ENCODE measurements around the gene TRIM66.

TRIM66 gene

DNA sequence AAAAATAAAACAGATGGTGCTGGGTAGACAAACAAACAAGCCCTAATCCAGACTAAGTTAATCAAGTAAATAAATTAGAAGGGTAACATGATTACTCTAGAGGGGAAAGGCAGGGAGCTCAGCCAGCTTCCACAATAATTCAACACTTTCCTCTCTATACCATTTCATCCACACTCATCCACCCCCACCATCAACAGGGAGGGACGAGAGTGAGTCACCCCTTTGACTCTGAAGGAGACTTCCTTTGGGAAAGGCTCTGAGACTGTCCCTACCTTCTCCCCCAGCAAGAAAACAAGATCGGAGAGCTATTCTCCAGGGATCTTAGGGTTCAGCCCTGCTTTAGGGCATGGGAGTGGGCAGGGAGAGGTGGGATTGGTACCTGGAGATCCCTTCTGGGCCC is 33.1 kb downstream of the TRIM66 start:
- no peak for DNase-seq

DNA sequence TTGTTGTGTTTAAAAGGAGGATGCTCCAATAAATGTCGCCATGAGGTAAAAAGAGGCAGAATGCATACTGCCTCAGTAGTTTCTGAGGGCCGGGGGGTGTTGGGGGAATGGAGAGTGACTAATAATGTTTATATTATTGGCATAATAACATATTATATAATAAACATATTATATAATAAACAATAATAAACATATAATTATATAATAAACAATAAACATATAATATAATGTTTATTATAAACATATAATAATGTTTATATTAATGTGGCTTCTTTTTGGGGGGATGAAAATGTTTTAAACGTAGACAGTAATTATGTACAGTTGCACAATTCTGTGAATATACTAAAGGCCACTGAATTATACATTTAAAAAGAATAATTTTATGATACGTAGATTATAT is 35.6 kb downstream of the TRIM66 start:
- no peak for DNase-seq

DNA sequence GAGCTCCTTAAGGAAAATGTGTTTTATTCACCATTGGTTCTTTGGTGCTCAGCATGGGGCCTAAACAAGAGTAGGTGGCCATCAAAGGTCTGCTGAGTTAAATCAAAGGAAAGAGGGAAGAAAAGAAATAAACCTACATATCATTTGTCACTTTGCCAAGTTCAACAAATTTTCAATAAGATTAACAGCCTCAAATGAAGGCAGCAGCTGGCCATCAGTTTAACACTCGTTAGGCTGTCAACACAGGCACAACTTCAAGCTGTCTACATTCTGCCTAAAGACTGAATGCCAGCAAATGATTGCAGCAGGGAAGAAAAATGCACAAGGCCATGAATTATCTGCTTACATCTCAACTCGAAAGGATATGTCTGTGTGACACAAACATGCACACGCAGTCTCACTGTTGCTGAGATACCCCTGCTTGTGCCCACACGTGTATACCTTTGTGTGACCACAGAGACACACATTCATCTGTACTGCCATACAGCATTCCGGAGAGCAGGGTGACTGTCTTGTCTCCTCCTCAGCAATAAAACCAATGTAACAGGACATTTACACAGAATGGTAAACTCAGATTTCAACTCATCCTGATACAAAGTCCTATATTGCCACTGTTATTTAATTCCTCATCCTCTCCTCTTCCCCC is 40.1 kb downstream of the TRIM66 start:
- DNase-seq, result no peak

DNA sequence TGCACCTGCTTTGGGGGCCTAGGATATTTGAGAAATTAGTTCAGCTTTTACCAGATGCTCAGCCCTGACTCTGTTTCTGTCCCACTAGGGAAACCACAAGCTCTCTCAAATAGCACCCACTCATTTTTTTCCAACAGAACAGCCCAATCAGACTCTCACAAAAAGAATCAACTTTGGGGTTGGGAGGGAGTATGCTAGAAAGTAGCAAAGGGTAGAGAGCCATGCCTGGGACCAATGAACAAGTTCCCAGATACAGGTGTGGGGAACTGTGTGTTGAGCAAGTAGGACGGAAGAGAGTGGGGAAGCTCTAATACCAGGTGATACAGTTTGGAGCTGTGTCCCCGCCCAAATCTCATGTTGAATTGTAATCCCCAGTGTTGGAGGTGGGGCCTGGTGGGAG is 41.1 kb downstream of the TRIM66 start:
- no peak for DNase-seq

DNA sequence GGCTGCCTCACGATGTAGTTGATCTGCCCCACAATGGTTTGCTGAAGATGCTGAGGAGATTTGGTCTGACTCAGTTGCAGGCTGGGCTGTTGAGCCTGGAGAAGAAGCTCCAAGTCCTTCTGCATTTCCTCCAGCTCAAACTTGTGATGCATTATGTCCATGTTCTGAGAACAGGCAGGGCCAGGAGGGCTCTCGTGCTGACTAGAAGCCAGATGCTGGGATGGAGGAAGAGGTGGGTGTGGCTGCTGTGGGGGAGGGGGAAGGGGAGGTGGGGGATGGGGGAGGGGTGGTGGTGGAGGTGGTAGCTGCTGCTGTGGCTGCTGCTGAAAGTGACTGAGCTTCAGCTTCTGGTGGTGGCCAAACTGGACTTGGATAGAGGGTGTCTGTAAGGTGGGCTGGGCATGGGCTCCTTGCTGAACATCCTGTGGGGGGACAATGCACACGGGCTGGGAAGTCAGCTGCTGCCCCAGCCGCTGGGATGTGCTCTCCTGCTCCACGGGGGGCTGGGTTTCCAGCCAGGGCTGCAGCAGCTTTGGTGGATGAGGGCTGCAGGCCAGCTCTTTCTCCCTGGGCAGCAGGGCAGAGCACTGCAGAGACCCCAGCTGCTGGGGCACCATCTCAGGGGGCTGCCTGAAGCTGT is 42.1 kb downstream of the TRIM66 start:
- DNase-seq, result no peak

DNA sequence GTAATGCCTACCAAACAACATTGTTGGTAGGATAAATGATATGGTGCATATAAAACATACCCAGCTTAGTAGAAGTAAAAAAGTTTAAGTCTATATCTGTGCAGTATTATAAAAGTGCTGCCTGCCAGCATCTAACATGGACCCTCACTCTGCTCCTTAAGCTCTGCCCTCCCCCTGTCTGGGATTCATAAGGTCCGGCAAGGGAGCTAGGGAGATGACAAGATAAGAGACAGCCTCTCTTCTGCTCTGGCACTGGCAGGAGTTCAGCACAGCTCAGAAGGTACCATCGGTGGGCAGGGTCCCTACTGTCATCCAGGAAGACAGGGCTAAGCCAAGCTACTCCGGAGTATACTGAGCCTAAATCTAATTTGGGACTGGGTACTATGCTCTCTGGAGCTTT is 42.8 kb downstream of the TRIM66 start:
- DNase-seq, result no peak

DNA sequence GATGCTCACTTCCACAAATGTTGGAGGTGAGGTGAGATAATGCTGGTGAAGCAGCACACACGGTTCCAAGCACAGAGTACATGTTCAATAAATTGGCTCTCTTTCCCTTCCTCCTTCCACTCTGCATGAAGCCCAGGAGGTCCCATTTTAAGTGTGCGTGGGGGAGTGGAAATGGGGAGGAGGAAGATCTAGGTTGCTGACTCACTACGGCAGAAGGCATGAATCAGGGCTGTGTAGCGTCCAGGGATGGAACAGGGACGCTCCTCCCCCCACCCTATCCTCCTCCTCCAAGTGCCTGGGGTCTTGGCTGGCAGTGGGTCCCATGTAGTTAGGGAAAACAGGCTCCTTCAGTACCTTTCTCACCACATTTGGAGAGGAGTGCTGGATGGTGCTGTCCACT is 44.2 kb downstream of the TRIM66 start:
- DNase-seq, result no peak

DNA sequence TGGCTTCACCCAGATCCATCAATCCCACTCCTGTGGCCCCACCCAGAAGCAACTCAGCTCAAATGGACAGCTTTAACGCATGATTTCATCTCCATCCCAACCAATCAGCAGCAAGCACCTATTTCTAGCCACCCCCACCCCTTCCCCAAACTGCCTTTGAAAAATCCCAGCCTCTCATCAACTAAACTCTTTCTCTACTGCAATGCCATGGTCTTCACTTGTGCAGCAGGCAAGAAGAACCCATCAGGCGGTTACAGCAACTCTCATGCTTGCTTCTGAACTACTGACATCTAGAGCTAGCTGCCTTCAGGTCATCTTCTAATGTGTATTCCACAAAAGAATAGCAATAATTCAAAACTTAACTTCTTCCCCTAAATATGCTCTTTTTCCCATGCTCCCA is 46.3 kb downstream of the TRIM66 start:
- no peak for DNase-seq

DNA sequence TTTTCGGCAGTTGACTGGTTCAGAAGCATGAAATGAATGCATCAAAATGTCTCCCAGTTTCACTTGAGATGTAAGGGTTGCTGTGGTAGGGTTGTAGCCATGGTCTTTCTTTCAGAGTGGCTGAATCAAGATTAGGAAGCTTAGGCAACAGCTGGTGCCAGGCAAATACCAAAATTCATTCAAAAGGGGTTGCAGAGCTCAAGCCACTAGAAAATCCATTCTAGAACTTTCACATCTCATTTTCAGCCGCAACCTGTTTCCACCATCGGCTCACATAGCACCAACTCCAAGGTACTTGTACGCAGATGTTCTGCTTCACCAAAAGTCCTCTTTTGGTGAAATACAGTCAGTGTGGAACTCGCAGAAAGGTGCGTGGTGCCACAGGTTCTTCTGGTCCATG is 48.0 kb downstream of the TRIM66 start:
- no peak for DNase-seq

DNA sequence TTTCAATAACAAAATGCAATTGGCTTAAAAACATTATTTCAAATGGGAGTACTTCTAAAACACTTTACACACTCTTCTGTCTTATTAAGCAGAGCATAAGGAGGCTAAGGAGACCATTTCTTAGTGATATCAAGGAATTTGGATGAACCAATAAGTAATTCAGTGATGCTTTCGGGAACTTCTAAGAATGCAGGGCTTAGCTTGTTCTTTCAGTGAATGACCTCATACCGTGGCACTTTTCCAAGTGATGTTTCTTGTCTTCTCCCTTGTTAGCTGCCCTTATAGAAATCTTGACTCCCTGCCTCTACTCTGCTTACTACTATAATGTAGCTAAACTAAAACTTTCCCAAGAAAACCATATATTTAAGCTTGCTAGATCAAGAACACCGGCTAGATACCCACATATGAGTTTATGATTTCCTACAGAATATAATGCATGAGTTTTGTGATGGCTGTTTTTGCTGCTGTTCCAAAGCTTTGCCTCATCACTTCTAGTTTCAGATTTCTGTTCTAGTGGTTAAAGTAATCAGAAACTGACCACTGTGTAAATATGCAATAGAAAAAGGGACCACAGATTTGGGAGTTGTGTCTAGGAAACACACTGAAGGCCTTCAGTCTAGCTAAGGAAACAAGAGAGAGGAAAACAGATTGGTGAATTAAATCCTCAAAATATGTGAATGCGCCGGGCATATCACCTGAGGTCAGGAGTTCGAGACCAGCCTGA is 50.9 kb downstream of the TRIM66 start:
- DNase-seq, result no peak

DNA sequence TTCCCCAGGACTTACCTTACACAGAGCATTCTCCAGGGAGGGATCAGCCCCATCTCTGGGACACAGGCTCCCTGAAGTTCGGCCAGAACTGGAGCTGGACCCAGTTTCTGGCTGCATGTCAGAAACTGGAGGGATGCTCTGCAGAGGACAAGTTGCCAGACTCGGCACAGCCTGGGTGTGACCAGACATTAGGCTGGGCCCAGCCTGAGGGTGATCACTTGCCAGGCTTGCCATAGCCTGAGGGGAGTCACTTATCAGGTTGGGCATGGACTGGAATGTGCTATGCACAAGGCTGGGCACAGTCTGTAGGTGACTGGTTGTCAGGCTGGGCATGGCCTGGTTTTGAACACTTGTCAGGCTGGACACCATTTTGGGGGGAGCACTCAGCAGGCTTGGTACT is 57.8 kb downstream of the TRIM66 start:
- no peak for DNase-seq

DNA sequence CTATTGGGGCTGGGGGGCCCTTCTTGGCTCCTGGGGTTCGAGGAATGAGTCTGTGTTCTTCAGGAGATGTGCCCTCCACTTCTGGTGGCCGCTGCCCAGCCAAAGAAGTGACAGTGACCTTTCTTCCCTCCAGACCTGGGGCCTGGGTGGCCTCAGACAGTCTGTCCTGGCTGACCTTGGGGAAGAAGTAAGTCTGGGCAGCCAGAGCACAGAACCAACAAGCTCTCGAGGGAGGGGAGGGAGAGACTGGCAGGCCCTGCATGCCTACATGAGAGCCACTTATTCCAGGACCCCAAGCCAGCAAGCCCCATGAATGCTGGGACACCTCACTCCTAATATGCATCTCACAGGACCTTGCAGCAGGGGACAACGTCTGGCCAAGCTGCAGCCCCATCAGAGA is 61.3 kb downstream of the TRIM66 start:
- no peak for DNase-seq

DNA sequence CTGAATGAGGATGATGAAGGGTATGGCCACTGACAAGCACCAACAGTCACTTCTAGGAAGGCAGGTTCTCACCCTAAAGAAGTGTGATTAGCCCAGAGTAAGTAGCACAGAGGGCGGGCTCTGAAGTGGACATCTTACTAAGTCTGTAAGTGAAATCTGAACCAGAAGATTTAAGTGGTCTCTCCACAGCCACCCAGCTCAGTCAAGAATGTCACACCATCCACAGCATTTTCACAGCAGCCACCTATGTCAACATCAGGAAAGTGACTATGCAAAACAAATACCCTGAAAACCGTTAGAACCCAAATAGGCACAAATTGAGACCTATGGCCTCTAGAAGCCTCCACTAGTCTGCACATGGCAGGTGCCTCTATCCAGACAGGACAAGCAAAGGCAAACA is 65.4 kb downstream of the TRIM66 start:
- DNase-seq, result no peak

DNA sequence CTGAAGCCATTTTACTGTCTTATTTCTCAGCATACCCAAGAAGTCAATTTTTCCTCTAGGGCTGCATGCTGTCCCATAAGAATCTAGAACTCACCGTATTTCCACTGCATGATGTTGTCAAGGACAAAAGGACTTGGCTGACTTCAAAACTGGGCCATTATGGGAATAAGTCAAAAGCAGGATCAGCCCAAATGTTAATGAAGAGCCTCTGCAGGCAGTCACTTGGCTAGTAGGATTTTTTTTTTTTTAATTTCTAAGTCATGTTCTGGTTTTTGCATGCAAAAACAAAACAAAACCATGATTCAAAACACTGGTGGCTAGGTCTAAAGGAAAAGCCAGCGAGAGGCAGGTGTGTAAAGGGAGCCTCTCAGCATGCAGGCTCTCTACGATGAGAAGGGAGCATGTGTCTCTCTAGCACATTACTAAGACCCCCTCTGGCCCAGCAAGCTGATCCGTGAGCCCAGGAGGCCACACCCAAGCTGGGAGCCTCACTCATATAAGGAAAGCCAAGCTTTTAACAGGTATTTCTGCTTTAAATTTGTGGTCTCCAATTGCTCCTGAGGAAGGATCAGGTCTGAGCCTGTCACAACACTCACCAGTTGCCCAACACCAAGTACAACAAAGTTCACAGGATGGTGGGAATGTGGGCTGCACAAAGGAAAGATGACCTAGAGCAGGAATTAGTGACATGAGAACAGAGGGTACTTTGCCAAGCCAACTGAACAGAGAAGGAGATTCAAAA is 67.0 kb downstream of the TRIM66 start:
- DNase-seq, result no peak

DNA sequence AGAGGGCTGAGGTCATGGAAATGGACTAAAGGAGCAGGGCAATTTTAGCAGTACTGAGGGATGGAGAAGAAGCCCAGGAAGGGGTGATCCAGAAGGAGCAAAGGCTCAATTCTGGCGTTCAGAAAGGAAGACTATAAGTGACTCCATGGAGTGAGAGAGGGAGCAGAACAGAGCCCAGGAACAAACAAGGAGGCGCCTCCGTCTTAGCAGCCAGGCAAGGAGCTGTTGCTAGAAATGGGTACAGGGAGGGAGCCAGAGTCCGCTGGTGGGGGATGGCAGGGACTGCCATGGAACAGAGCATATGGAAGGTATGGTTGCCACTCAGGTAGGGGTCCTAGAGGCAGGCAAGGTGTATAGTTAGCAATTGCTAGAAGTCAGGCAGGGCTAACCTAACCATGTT is 68.0 kb downstream of the TRIM66 start:
- DNase-seq, result no peak

DNA sequence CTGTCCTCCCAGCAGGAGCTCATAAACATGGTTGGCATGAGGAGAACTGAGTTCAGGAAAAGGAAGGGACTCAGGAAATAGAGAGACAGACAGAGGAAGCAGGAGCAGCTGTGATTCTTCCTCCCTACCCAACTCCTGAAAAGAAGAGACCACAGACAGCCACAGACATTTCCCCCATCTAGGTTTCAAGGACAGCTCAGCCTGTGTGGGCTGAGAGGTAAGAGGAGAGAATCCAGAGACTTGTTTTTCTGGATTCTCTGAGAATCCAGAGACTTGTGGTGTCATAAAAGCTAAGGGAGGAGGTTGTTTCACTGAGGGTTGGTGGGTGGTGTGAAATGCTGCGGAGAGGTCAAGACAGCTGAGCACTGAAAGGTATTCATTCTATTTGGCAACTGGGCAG is 69.4 kb downstream of the TRIM66 start:
- no peak for DNase-seq

DNA sequence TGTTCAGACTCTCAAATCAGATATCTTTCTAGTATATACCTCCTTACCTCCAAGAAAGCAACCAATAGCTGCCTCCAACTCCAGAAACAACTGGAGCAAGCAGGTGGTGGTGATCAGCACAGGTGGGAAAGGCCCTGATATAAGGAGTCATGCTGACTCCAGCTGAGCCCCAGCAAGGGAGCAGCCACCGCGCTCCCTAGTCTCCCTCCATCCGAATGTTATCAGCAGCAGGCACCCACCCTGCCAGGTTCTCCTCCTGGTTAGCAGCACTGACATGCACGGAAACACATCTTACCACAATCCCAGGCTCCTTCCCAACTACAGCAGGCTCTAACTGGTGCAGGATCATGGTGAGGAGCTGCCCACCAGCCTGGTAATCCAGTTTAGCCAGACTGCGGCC is 69.9 kb downstream of the TRIM66 start:
- no peak for DNase-seq

DNA sequence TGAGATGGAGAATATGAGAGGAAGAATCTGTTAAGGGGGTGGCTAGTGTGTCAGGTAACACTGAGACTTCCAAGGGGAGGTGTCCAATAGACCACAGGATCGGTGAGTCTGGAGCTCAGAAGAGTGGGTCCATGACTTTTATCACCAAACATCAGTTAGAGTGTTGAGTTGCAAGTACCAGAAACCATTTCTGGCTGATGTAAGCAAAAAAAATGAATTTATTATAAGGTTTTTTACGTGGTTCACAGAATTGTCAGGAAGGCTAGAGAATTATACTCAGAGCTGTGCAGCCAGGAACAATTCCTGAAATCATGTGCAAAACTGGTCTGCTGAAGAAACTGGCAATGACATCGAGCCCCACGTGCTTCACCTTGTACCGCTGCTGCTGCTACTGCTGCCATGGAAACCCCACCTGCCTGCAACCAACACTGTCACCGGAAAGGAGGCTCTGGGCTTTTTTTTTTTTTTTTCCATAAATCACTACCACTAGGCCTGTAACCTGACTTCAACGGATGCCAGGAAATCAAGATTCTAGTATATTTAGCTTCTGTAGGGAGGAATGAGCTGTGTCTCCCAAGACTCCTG is 71.8 kb downstream of the TRIM66 start:
- DNase-seq, result peak; percentile 8

DNA sequence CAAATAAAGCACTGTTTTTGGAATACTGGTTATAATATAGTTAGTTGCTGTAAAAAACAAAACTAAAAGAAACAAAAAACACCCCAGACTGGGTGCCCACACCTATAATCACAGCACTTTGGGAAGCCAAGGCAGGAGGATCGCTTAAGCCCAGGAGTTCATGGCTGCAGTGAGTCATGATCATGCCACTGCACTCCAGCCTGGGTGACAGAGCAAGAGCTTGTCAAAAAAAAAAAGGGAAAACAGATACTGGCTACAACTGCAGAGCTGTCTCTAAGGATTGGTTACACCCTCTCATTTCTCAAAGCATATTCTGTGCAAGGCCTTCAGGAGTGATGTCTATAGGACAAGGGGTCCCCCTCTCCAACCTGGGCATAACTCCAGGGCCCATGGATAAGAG is 73.8 kb downstream of the TRIM66 start:
- DNase-seq, result no peak

DNA sequence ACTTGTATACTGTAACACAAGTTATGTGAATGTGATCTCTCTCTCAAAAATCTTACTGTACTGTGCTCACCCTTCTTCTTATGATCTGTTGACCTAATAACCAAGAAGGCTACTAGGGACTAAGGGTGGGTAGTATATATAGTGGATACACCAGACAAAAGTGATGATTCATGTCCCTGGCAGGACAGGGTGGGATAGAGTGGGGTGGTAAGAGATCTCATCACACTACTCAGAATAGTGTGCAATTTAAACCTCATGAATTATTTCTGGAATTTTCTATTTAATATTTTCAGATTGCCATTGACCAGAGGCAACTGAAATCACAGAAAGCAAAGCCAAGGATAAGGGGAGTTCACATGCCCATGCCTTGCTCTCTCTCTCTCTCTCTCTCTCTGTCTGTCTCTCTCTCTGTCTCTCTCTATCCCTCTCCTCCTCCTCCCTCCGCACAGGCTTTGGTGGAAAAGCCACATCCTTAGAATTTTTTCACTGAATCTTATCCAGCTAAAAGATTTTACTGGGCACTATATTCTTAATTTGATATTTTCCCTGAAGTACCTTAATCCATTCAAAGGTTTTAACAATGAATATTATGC is 76.4 kb downstream of the TRIM66 start:
- DNase-seq, result no peak

DNA sequence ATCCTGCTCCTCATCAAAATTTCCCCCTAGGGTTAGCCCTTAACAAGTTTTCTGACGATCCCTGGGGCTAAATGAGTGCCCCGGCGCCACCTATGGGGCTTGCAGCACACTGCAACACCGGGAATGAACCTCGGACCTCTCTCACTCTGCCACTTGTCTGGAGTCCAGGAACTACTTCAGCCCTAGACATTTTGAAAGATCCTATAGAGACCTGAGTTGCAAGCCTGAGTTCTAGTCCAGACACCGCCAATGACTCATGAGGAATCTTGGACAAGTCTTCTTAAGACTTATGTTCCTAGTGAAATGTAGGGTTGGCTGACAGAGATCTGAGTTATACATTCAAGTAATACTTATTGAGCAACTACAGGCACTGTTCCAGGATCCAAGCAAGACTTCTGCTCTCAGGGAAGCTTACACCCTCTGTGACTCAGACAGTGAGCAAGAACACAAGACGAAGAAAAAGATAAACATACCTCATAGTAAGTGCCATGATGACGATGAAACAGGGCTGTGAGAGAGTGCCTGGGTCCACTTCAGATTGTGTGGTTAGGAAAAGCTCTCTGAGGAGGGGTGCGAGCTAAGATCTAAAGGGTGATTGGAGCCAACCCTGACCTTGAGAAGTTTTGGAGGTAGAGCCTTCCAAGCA is 78.3 kb downstream of the TRIM66 start:
- peak; percentile 10 for DNase-seq

DNA sequence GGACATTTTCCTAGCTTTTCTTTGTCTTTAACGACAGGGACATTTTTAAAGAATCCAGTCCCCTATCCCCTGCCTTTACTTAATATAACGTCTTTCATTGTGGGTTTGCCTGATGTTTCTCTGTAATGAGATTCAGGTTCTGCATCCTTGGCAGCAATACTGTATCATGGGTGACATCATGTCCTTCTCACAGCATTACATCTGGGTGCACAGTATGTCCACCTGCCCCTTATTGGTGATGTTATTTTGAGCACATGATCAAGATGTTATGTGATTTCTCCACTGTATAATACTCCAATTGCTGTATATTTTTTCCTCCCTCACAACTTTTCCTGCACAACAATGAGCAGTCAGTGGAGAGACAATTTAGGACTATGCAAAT is 78.8 kb downstream of the TRIM66 start:
- no peak for DNase-seq
